HG02623 (cell line): ENCODE data around the gene ADIPOR1.
A peak's percentile ranks its signal among the peaks of the same experiment; 100 is the strongest.
"Not testable (repeated sequence)": the region's sequence is repeated elsewhere in the genome, so short reads cannot be mapped to it uniquely, and the experiment has no call there.

Source experiments
- ATAC-seq: cut with Tn5 transposase; IDR thresholded peaks from one replicate; pipeline ENCODE4 v1.9.1; 2021; ENCODE audit warnings: moderate library complexity; ENCODE audit not compliant: unreplicated experiment

The ADIPOR1 gene, protein sequence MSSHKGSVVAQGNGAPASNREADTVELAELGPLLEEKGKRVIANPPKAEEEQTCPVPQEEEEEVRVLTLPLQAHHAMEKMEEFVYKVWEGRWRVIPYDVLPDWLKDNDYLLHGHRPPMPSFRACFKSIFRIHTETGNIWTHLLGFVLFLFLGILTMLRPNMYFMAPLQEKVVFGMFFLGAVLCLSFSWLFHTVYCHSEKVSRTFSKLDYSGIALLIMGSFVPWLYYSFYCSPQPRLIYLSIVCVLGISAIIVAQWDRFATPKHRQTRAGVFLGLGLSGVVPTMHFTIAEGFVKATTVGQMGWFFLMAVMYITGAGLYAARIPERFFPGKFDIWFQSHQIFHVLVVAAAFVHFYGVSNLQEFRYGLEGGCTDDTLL

DNA sequence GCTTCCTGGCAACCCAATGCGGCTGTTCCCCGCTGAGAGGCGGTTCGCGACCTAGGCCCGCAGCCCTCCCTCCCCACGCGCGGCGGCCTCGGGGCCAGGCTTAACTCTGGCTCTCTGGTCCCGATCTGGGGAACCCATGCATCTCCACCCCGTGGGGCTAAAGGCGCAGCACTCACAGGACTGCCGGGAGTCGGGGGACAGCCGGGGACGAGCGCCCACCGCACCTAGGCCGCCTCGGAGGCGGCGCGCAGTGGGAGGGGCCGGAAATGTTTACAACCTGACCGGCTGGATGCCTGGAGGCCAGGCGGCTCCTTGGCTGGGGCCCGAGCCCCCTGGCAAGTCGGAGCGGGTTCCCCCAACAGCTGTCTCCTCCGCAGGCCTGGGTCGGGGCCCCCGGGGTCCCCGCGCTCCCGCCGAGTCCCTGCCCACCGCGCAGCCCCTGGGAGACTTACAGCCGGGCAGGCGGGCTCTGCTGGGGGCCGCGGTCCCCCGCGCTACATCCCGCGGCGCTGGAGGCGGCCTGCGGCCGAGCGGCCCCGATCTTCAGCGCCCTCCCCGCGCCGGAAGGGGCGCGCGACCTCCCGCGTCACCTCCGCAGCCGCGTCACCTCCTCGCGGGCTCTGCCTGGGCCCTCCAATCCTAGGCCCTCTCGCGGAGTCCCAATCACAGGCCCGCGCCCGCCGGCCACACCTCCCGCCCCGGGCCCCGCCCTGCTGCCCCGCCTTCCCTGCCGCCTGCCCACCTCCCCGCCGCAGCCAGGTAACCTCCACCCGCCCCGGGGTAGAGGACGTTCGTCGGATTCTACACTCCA, at the start of gene ADIPOR1:
TSS of gene ADIPOR1 (minus strand) at position 580 of the 811 bp plus-strand sequence. CDS start 7,242 bp downstream, outside the sequence.
- peak; percentile 94 for ATAC-seq

DNA sequence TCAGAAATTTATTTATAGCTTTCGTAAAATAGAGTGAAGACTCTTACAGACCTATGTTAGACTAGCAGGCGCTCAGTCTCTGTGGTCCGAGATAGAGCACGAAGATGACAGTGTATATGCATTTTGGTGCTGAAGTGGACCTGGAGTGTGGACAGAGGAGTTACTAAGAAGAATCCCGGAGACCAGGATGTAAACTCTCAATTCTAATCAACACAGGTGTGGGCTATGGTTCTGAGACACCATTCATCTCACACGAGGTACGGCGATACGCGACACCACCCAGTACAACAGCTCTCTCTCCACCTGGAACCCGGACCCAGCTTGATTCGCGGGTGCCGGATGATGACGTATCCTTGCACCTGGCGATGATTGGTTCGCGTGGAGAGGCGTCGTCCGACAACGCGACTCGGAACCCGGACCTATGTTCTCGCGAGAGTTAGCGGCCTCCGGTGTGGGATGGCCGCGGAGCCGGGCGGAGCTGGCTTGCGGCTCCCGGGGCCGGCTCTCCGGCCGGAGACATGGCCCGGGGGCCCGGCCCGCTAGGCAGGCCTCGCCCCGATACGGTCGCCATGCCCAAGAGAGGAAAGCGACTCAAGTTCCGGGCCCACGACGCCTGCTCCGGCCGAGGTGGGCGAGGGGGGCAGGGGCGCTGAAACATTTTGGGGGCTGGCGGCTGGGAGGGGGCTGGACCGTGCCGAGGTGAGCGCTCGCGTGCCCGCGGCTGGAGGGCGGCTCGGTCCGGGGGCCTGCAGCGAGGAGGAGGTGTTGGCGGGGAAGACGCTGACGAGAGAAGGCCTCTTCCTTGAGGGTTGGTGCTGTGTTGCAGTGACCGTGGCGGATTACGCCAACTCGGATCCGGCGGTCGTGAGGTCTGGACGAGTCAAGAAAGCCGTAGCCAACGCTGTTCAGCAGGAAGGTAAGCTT, 49.1 kb upstream of the ADIPOR1 start, which contains the start of gene TMEM183A:
TSS of gene TMEM183A (plus strand) at position 427 of the 924 bp plus-strand sequence. CDS start at position 519, 92 bp downstream.
- peak; percentile 87 for ATAC-seq

DNA sequence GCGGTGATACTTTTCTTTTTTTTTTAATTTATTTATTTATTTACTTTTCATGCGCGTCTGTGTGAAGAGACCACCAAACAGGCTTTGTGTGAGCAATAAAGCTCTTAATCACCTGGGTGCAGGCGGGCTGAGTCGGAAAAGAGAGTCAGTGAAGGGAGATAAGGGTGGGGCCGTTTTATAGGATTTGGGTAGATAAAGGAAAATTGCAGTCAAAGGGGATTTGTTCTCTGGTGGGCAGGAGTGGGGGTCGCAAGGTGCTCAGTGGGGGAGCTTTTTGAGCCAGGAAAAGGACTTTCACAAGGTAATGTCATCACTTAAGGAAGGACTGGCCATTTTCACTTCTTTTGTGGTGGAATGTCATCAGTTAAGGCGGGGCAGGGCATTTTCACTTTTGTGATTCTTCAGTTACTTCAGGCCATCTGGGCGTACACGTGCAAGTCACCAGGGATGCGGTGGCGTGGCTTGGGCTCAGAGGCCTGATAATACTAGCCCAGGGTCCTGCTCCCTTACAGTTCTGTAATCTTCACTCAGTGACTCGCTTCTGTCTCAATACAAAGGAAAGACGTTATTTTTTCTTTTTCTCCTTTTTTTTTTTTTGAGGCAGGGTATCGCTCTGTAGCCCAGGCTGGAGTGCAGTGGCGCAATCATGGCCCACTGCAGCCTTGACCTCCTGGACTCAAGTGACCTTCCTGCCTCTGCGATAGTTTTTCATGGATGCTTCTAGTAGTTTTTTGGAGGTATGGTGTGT, 47.5 kb upstream of the ADIPOR1 start:
- not testable (repeated sequence) for ATAC-seq

DNA sequence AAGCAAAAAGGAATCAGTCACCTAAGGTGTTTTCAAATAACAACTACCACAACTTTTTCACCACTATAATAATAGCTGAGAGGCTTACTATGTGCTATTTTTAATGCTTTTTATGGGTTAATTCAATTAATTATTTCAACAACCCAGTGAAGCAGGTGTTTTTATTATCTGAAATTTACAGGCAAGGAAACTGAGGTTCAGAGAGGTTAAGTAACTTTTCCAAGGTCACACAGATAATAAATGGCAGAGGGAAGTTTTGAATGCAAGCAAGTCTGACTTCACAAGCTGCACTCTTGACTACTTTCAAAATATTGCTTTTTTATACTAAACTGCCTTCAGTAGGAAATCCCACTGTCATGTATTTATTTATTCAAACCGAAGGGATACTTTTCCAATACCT, 44.8 kb upstream of the ADIPOR1 start:
- ATAC-seq: no peak

DNA sequence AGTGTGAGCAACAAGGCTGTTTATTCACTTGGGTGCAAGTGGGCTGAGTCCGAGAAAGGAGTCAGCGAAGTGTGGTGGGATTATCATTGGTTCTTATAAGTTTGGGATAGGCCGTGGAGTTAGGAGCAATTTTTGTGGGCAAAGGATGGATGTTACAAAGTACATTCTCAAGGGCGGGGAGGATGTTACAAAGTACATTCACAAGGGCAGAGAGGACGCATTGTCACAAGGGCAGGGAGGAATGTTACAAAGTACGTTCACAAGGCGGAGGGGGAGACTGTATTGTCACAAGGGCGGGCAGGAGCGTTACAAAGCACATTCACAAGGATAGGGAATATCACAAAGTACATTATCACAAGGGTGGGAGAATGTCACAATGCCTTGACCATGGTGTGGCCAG, 43.9 kb upstream of the ADIPOR1 start:
- no peak for ATAC-seq

DNA sequence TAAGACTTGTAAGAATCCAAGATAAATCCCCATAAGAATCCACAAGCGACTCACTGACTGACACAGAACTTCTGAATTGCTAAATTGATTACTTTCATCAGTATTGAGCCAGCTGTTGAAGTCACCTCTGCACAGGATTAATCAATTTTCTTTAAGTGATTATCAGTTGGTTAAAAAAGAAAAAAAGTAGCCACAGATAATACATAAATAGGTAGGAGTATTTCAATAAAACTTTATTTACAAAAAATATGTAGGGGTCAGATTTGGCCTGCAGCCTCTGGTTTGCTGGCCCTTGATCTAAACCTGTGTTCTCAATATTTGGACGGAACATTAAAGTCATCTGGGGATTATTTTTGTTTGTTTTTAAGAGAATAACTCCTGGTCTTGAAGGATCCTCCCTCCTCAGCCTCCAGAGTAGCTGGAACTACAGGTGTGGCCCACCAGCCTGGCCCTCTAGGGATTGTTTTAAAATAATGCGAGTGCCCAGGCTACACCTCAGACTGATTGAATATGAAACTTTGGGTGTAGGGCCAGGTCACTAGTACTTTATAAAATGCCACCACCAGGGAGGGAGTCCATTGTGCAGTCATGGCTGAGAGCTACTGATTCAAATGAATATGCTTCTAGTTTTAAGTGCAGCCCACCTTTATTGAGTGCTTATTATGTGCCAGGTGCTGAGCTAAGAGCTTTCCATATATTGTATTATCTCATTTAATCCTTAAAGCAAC, 42.3 kb upstream of the ADIPOR1 start:
- no peak for ATAC-seq

DNA sequence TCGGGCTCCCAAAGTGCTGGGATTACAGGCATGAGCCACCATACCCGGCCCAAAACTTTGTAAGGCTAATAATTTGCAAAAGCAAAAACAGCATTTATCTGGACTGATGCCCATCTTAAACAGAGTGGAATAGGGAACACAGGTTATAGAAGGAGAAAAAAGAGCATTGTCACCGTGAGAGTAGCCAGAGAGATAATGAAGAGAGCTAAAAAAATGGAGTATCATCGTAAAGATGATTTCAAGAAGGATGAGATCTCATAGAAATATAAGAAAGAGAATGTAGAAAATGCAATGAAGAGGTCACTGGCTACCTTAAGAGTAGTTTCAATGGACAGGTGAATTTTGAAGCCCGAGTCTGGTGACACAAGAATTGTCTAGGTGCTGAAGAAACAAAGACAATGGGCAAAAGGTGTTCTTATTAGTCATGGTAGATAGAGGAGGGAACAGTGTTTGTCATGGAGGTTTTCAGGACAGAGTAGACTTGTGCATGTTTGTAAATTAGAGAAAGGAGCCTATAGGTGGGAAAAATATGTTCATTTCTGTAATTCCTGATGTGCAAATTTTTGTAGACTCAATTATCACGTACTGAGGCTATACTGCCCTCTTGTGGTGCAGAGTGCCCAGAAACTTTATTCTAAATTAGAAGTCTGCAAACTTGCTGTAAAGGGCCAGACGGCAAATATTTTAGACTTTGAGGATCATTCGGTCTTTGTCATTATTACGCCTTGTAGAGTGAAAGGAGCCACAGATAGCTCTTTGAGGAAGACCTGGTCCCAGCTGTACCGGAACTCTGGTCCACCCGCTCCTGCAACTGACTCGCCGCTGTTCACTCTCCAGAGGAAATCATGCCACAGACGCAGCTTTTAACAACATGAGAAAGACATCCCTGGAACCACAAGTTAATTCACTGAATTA, 41.0 kb upstream of the ADIPOR1 start:
- no peak for ATAC-seq

DNA sequence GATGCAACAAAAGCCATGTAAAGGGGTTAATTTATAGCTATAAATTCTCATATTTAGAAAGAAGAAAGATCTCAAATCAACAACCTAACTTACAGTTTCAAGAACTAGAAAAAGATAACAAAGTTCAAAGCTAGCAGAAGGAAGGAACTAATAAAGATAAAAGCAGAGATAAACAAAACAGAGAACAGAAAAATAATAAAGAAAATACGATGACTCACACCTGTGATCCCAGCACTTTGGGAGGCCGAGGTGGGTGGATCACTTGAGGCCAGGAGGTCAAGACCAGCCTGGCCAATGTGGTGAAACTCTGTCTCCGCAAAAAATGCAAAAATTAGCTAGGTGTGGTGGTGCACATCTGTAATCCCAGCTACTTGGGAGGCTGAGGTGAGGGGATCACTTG, 36.6 kb upstream of the ADIPOR1 start:
- no peak for ATAC-seq

DNA sequence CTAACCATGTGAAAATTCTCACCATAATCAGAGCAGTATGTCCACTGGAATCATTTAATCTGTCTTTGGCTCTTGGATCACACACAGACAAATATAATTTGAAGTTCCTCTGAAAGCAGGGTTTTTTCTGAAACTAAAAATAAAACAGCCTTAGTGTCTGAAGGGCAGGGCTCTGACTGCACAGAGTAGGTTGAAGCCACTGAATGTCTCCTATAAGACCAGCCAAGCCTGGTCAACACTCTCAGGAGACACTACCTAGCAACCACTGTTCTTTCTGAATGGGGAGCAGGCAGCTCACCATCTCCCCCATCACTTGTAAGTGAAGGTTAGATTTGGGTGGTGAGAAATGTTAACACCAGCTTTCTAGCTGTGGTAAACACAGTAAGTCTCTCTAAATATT, 33.0 kb upstream of the ADIPOR1 start:
- no peak for ATAC-seq

DNA sequence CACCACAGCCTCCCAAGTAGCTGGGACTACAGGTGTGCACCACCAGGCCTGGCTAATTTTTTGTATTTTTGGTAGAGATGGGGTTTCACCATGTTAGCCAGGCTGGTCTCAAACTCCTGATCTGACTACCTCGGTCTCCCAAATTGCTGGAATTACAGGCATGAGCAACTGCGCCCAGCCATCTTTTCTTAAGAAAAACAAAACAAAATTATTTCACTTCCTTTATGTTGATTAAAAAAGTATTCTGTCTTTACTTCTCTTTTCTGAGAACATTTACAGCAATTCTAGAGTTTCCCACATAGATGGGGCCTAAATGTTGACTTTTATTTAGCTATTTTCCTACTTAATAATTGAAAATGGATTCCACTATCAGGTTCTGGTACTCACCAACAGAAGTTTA, 31.8 kb upstream of the ADIPOR1 start:
- no peak for ATAC-seq

DNA sequence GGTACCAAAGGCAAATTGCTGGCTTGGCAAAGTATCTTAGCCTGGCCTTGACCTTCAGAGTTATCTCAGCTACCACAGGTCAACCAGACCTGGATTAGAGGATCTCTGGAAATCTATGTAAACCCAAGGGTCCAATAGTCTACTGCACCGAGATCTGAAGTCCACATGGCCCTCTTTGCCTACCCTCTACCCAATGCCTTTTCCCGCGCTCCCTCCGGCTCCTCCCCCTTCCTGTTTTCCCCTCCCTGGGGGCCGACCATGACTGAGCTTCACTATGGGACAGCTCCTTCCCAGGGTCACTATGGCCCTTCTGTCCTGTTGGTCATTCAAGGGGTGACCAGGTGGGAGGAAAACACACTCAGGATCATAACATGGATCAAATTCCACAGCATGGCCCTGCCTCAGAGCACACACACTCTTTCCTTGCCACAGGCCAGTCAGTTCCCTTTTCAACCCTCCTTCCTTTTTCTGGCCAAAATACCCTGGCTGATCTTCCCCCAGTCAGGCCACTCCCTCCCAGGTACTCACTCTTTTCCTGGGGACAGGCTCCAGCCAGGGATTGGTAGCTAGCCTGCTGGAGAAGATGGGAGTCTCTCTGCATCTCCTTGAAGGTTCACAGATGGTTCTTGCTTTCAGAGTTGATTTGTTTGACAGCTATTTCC, 29.9 kb upstream of the ADIPOR1 start:
- ATAC-seq: no peak

DNA sequence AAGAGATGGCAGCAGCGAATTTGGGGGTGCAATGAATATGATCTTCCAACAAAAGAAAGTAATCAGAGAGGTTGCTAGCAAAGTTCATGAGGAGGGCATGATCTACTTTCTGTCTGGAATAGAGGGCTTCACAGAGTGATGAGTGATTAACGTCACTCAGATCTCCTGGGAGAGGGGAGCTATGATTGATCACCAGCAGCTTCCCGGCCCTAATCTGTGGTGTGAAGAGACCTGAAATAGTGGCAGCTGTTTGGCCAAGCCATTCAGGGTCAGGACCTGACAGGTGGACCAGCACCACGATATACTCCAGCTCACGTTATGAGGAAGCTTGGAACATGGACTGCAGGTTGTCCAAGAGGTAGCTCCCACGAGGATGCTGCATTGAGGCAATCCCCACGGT, 29.1 kb upstream of the ADIPOR1 start:
- ATAC-seq: no peak

DNA sequence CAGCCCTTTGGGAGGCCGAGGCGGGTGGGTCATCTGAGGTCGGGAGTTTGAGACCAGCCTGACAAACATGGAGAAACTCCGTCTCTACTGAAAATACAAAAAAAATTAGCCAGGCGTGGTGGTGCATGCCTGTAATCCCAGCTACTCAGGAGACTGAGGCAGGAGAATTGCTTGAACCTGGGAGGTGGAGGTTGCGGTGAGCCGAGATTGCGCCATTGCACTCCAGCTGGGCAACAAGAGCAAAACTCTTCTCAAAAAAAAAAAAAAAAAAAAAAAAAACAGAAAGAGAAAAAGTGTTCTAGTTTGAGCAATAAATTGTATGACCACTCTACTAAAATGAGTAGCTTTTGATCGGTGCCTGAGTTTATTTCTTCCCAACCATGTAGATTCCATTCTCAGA, 28.0 kb upstream of the ADIPOR1 start:
- ATAC-seq: not testable (repeated sequence)

DNA sequence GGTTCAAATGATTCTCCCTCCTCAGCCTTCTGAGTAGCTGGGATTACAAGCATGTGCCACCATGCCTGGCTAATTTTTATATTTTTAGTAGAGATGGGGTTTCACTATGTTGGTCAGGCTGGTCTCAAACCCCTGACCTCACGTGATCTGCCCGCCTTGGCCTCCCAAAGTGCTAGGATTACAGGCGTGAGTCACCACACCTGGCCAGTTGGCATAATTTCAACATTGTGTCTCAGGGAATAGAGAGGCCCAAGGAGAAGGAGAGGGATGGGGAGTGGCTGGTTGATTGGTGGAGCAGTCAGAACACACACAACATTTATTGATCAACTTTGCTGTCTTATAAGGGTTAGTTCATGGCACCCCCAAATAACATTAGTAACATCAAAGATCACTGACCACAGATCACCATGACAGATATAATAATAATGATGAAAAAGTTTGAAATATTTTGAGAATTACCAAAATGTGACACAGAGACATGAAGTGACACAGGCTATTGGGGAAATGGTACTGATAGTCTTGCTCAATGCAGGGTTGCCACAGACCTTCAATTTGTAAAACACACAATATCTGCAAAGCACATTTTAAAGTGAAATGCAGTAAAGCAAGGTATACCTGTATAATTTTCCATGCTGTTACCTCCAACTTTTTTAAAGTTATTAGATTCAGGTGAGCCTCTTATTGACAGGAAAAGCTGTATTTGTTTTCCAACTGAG, 24.8 kb upstream of the ADIPOR1 start:
- ATAC-seq: no peak

DNA sequence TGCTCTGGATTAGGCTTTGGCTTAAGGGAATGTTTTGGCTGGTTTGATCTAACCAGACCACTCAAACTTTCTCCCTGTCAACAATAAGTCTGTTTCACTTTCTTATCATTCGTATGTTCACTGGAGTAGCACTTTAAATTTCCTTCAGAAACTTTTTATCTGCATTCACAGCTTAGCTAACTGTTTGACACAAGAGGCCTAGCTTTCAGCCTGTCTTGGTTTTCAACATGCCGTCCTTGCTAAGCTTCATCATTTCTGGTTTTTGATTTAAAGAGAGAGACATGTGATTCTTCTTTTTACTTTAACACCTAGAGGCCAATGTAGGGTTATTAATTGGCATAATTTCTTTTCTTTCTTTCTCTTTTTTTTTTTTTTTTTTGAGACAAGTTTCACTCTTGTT, 23.8 kb upstream of the ADIPOR1 start:
- no peak for ATAC-seq

DNA sequence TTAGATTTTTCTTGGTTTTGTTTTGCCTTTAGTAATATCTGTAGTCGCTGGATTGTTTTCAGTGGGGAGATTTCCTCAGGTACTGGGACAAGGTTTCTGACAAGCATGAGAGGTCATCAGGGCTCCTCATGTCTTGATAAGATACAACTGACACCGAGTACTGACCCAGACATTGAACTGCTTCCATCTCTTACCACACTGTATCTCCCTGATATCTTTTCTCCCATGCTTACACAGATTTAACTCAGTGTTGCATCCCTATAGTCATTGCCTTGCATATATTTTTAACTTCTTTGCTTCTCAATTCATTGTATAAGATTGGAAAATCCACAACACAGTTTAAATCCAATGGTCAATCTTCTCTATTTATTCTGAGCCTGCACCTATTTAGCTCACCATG, 21.3 kb upstream of the ADIPOR1 start:
- no peak for ATAC-seq

DNA sequence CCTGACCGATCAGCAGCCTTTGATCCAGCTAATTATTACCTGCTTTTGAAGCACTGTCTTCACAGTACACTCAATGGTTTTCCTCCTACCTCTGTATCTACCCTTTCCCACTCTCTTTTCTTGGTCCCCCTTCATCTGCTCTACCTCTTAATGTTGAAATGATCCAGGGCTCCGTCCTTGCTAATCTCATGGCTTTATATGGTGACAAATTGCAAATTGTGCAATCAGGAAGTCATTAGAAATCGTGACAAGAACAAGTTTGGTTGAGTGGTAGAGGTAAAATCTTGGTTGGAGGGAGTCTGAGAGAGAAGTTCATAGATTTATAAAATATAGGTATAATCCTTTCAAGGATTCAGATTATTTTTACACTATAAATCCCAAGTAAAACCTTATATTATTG, 18.5 kb upstream of the ADIPOR1 start:
- ATAC-seq: no peak
